Right lobe of liver (tissue), 4 donors: ENCODE results near the gene DHRS4.

ENCODE experiments used
- POLR2A ChIP-seq: fragments of 450-650 bp; IDR thresholded peaks from one replicate; pipeline ENCODE4 v1.6.1; 2017; ENCODE audit warnings: antibody characterized with exemption, mild to moderate bottlenecking
- TF ChIP-seq, protein P1 (sequence below), 4 donors: fragments of 200-600 bp in 3 of 4; fragments of 450-650 bp in 1 of 4; IDR thresholded peaks; one replicate each; pipeline versions ENCODE4 v1.5.1 to v1.8.0; 2016 to 2022; ENCODE audit warnings: antibody characterized with exemption in 4 of 4, mild to moderate bottlenecking in 2 of 4
- donor health status: DM: no; HTN: no; CAD: no.
- donor health status: DM: no; HTN: no; CAD: no.
- donor health status: DM: no; HTN: yes; CAD: no.

GRCh38 chr14:23931721-23932289 lies 21.8 kb upstream of the DHRS4 start:
- TF ChIP-seq, protein P1, sequence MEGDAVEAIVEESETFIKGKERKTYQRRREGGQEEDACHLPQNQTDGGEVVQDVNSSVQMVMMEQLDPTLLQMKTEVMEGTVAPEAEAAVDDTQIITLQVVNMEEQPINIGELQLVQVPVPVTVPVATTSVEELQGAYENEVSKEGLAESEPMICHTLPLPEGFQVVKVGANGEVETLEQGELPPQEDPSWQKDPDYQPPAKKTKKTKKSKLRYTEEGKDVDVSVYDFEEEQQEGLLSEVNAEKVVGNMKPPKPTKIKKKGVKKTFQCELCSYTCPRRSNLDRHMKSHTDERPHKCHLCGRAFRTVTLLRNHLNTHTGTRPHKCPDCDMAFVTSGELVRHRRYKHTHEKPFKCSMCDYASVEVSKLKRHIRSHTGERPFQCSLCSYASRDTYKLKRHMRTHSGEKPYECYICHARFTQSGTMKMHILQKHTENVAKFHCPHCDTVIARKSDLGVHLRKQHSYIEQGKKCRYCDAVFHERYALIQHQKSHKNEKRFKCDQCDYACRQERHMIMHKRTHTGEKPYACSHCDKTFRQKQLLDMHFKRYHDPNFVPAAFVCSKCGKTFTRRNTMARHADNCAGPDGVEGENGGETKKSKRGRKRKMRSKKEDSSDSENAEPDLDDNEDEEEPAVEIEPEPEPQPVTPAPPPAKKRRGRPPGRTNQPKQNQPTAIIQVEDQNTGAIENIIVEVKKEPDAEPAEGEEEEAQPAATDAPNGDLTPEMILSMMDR (IDR thresholded peaks at IDR 0.05), result no peak
- TF ChIP-seq POLR2A, result no peak
